Stimulated activated CD8-positive, alpha-beta memory T cell treated with anti-CD3 and anti-CD28 coated beads, Interleukin-2, amount 100 ng/mL, for 1 hour (primary cell): Measurements from ENCODE around the gene SOCS7.

ENCODE experiments used
- DNase-seq, 2 donors: peaks; one replicate each; pipeline ENCODE4 v3.0.0-alpha.2; 2020; ENCODE audit warnings: low read depth in 2 of 2

SOCS7 gene

GRCh38 chr17:38364741-38365140 lies 13.1 kb downstream of the SOCS7 start:
- no peak for DNase-seq

- no peak for DNase-seq
Observed at GRCh38 chr17:38369124-38369886, 17.7 kb downstream of the SOCS7 start.

GRCh38 chr17:38379448-38379847 lies 27.8 kb downstream of the SOCS7 start:
- DNase-seq, result no peak

GRCh38 chr17:38395090-38395489 lies 43.4 kb downstream of the SOCS7 start:
- DNase-seq, result no peak

GRCh38 chr17:38397227-38397626 lies 45.6 kb downstream of the SOCS7 start:
- no peak for DNase-seq

GRCh38 chr17:38400286-38400685 lies 48.6 kb downstream of the SOCS7 start:
- DNase-seq, result no peak

GRCh38 chr17:38401459-38401858 lies 49.8 kb downstream of the SOCS7 start:
- no peak for DNase-seq

- DNase-seq, result no peak
Observed at GRCh38 chr17:38402897-38403296, 51.3 kb downstream of the SOCS7 start.

GRCh38 chr17:38403491-38403890 lies 51.8 kb downstream of the SOCS7 start:
- no peak for DNase-seq

GRCh38 chr17:38404174-38404943 lies 52.7 kb downstream of the SOCS7 start:
- no peak for DNase-seq

- no peak for DNase-seq
Observed at GRCh38 chr17:38405654-38406053, 54.0 kb downstream of the SOCS7 start.

- no peak for DNase-seq
Observed at GRCh38 chr17:38410201-38410600, 58.6 kb downstream of the SOCS7 start.

- DNase-seq, result no peak
Observed at GRCh38 chr17:38415250-38416194, 63.9 kb downstream of the SOCS7 start.

- no peak for DNase-seq
Observed at GRCh38 chr17:38416840-38417209, 65.2 kb downstream of the SOCS7 start.

GRCh38 chr17:38417210-38417951 lies 65.7 kb downstream of the SOCS7 start:
- DNase-seq, result no peak

GRCh38 chr17:38418062-38418692 lies 66.5 kb downstream of the SOCS7 start:
- DNase-seq, result no peak

GRCh38 chr17:38418693-38419507 lies 67.3 kb downstream of the SOCS7 start:
- no peak for DNase-seq

GRCh38 chr17:38419508-38419981 lies 67.9 kb downstream of the SOCS7 start:
- no peak for DNase-seq

GRCh38 chr17:38420518-38420917 lies 68.9 kb downstream of the SOCS7 start:
- no peak for DNase-seq
